LoVo (cell line): Measurements from ENCODE around the gene ODAPH.

ENCODE experiments used
- DNase-seq: peaks from one replicate; pipeline ENCODE4 v3.0.0-alpha.2; 2016; ENCODE audit warnings: low spot score

The ODAPH gene

GRCh38 chr4:75544870-75545269 is 11.0 kb upstream of the ODAPH start:
- no peak for DNase-seq

- DNase-seq, result no peak
Observed at GRCh38 chr4:75545526-75545925, 10.3 kb upstream of the ODAPH start.

- DNase-seq, result no peak
Observed at GRCh38 chr4:75547647-75548387, 8.0 kb upstream of the ODAPH start.

- no peak for DNase-seq
Observed at GRCh38 chr4:75549019-75549418, 6.8 kb upstream of the ODAPH start.

- no peak for DNase-seq
Observed at GRCh38 chr4:75552452-75552851, 3.4 kb upstream of the ODAPH start.

GRCh38 chr4:75557696-75558095 is 1.8 kb downstream of the ODAPH start:
- DNase-seq, result no peak

GRCh38 chr4:75561789-75562188 is 5.9 kb downstream of the ODAPH start:
- DNase-seq, result no peak

GRCh38 chr4:75564023-75564422 is 8.2 kb downstream of the ODAPH start:
- no peak for DNase-seq

GRCh38 chr4:75565481-75565880 is 9.6 kb downstream of the ODAPH start:
- no peak for DNase-seq

GRCh38 chr4:75566911-75567310 is 11.0 kb downstream of the ODAPH start:
- DNase-seq, result no peak

- DNase-seq, result no peak
Observed at GRCh38 chr4:75567725-75568124, 11.9 kb downstream of the ODAPH start.

GRCh38 chr4:75584067-75584466 is 28.2 kb downstream of the ODAPH start:
- no peak for DNase-seq

- no peak for DNase-seq
Observed at GRCh38 chr4:75593393-75593792, 37.5 kb downstream of the ODAPH start.

GRCh38 chr4:75596061-75596460 is 40.2 kb downstream of the ODAPH start:
- no peak for DNase-seq

- DNase-seq, result no peak
Observed at GRCh38 chr4:75598390-75598789, 42.5 kb downstream of the ODAPH start.

- no peak for DNase-seq
Observed at GRCh38 chr4:75599647-75600046, 43.8 kb downstream of the ODAPH start.

- no peak for DNase-seq
Observed at GRCh38 chr4:75605928-75606327, 50.1 kb downstream of the ODAPH start.

- DNase-seq, result no peak
Observed at GRCh38 chr4:75612306-75612705, 56.4 kb downstream of the ODAPH start.
